H1 (cell line): Measurements from ENCODE around the gene CNTD1. TPM values are rescaled to one million over a fixed set of nuclear protein-coding genes. Genes with fewer than 3 reads are reported as not detected.

ENCODE experiments used
- BRCA1 ChIP-seq: IDR thresholded peaks from 2 replicates; pipeline ENCODE4 v1.6.1; 2012; ENCODE audit warnings: low read depth, low read length, improper control_type of control experiment
- HDAC6 ChIP-seq: IDR thresholded peaks from one replicate; pipeline ENCODE4 v1.7.1; 2012; ENCODE audit warnings: low read depth, mild to moderate bottlenecking, inconsistent platforms, low read length, moderate library complexity
- NANOG ChIP-seq: IDR thresholded peaks from 2 replicates; pipeline ENCODE4 v1.6.1; 2011; ENCODE audit warnings: low read length, low read depth, mild to moderate bottlenecking, inconsistent platforms; ENCODE audit not compliant: insufficient read depth, poor library complexity, severe bottlenecking
- TAF1 ChIP-seq: IDR thresholded peaks from 2 replicates; pipeline ENCODE4 v1.6.1; 2011; ENCODE audit warnings: mild to moderate bottlenecking, low read depth, low read length
- polyA plus RNA-seq, 7 experiments: library from polyadenylated mRNA; depleted of rRNA in 3 of 7; stranded (reverse) in 5 of 7; unstranded in 2 of 7; fragments of >200 nt in 5 of 7; fragments of 200-250 nt in 2 of 7; gene quantifications; 1 replicate in 5 of 7; 2 replicates in 1 of 7; 4 replicates in 1 of 7; pipeline versions ENCODE4 v1.2.1 to v1.2.3, GENCODE V29; 2011 to 2013; ENCODE audit warnings: missing spikeins in 2 of 7, mixed read lengths in 2 of 7
- total RNA-seq: library from RNA; stranded (reverse); fragmentation: NEBNext Ultra II Directional; extraction: Animal tissue kit (Norgen Biotek cat#: 25700); gene quantifications from 2 replicates; pipeline ENCODE4 v1.2.1, GENCODE V29; 2021
- TF ChIP-seq, protein P1 (sequence below): IDR thresholded peaks from 2 replicates; pipeline ENCODE4 v1.6.1; 2012; ENCODE audit warnings: low read length, inconsistent platforms
- TF ChIP-seq, protein P2 (sequence below): fragments of 300-600 bp; sonication (generic); IDR thresholded peaks from 2 replicates; pipeline ENCODE4 v1.7.1; 2012; ENCODE audit warnings: low read length, moderate library complexity, mild to moderate bottlenecking, inconsistent platforms; ENCODE audit not compliant: insufficient replicate concordance
- TF ChIP-seq, protein P3 (sequence below): IDR thresholded peaks from 2 replicates; pipeline ENCODE4 v1.6.1; 2012; ENCODE audit warnings: inconsistent platforms

The CNTD1 gene
- total and polyA plus RNA-seq, 2 of the 8 experiments (the other 6 are each of a cell fraction or from before 2014, with no cell fraction given) = not detected

DNA sequence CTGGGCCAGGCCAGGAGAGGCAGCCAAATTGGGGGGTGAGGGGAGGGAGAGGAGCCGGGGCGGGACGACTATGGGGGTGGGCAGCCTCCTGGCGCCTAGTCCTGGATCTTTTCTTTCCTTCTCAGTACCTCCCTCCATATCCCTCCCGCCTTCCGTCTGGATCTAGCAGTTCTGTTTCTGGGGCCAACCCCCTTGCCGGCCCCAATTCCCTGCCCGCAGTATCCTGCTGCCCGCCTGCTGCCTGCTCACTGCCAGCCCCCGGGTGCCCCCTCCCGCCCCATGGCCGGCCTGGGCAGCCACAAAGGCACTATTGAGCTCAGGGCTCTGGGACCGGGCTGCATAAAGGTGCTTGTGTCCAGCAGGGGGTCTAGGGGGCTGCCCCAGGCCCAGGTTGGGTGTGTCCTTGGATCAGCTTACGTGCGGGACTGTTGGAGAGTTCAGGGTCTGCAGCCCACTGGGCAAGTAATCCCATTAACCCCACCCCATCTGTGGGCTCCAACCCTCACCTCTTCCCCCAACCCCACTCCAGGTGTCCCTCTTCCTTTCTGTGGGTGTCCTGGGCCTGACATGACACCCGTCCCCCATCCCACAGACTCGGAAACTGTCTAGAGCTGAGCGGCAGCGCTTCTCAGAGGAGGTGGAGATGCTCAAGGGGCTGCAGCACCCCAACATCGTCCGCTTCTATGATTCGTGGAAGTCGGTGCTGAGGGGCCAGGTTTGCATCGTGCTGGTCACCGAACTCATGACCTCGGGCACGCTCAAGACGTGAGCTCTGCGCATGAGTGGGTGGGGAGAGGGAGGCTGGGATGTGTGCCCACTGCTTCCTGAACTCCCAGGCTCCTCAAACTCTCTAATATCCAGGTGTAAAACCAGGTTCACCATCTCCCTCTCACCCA, 16.2 kb upstream of the CNTD1 start (continued):
- TF ChIP-seq, protein P1, sequence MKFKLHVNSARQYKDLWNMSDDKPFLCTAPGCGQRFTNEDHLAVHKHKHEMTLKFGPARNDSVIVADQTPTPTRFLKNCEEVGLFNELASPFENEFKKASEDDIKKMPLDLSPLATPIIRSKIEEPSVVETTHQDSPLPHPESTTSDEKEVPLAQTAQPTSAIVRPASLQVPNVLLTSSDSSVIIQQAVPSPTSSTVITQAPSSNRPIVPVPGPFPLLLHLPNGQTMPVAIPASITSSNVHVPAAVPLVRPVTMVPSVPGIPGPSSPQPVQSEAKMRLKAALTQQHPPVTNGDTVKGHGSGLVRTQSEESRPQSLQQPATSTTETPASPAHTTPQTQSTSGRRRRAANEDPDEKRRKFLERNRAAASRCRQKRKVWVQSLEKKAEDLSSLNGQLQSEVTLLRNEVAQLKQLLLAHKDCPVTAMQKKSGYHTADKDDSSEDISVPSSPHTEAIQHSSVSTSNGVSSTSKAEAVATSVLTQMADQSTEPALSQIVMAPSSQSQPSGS = no peak
- TF ChIP-seq HDAC6 (no peak), NANOG (no peak), BRCA1 (no peak), TAF1 (no peak)
- TF ChIP-seq, protein P2, sequence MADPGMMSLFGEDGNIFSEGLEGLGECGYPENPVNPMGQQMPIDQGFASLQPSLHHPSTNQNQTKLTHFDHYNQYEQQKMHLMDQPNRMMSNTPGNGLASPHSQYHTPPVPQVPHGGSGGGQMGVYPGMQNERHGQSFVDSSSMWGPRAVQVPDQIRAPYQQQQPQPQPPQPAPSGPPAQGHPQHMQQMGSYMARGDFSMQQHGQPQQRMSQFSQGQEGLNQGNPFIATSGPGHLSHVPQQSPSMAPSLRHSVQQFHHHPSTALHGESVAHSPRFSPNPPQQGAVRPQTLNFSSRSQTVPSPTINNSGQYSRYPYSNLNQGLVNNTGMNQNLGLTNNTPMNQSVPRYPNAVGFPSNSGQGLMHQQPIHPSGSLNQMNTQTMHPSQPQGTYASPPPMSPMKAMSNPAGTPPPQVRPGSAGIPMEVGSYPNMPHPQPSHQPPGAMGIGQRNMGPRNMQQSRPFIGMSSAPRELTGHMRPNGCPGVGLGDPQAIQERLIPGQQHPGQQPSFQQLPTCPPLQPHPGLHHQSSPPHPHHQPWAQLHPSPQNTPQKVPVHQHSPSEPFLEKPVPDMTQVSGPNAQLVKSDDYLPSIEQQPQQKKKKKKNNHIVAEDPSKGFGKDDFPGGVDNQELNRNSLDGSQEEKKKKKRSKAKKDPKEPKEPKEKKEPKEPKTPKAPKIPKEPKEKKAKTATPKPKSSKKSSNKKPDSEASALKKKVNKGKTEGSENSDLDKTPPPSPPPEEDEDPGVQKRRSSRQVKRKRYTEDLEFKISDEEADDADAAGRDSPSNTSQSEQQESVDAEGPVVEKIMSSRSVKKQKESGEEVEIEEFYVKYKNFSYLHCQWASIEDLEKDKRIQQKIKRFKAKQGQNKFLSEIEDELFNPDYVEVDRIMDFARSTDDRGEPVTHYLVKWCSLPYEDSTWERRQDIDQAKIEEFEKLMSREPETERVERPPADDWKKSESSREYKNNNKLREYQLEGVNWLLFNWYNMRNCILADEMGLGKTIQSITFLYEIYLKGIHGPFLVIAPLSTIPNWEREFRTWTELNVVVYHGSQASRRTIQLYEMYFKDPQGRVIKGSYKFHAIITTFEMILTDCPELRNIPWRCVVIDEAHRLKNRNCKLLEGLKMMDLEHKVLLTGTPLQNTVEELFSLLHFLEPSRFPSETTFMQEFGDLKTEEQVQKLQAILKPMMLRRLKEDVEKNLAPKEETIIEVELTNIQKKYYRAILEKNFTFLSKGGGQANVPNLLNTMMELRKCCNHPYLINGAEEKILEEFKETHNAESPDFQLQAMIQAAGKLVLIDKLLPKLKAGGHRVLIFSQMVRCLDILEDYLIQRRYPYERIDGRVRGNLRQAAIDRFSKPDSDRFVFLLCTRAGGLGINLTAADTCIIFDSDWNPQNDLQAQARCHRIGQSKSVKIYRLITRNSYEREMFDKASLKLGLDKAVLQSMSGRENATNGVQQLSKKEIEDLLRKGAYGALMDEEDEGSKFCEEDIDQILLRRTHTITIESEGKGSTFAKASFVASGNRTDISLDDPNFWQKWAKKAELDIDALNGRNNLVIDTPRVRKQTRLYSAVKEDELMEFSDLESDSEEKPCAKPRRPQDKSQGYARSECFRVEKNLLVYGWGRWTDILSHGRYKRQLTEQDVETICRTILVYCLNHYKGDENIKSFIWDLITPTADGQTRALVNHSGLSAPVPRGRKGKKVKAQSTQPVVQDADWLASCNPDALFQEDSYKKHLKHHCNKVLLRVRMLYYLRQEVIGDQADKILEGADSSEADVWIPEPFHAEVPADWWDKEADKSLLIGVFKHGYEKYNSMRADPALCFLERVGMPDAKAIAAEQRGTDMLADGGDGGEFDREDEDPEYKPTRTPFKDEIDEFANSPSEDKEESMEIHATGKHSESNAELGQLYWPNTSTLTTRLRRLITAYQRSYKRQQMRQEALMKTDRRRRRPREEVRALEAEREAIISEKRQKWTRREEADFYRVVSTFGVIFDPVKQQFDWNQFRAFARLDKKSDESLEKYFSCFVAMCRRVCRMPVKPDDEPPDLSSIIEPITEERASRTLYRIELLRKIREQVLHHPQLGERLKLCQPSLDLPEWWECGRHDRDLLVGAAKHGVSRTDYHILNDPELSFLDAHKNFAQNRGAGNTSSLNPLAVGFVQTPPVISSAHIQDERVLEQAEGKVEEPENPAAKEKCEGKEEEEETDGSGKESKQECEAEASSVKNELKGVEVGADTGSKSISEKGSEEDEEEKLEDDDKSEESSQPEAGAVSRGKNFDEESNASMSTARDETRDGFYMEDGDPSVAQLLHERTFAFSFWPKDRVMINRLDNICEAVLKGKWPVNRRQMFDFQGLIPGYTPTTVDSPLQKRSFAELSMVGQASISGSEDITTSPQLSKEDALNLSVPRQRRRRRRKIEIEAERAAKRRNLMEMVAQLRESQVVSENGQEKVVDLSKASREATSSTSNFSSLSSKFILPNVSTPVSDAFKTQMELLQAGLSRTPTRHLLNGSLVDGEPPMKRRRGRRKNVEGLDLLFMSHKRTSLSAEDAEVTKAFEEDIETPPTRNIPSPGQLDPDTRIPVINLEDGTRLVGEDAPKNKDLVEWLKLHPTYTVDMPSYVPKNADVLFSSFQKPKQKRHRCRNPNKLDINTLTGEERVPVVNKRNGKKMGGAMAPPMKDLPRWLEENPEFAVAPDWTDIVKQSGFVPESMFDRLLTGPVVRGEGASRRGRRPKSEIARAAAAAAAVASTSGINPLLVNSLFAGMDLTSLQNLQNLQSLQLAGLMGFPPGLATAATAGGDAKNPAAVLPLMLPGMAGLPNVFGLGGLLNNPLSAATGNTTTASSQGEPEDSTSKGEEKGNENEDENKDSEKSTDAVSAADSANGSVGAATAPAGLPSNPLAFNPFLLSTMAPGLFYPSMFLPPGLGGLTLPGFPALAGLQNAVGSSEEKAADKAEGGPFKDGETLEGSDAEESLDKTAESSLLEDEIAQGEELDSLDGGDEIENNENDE = no peak
- TF ChIP-seq, protein P3, sequence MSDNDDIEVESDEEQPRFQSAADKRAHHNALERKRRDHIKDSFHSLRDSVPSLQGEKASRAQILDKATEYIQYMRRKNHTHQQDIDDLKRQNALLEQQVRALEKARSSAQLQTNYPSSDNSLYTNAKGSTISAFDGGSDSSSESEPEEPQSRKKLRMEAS = no peak
